LNCaP clone FGC (cell line): ENCODE data around the gene PRR16.

Experiments
- DNase-seq: peaks from one replicate; pipeline ENCODE4 v3.0.0-alpha.2; 2011; ENCODE audit warnings: low read depth
- H3K4me3 ChIP-seq: 2 replicates; pipeline ENCODE4 v1.5.1; 2011; ENCODE audit warnings: mild to moderate bottlenecking, low read depth, low read length, control low read depth
- CTCF ChIP-seq: IDR thresholded peaks from 2 replicates; pipeline ENCODE4 v1.5.1; 2012; ENCODE audit warnings: mild to moderate bottlenecking; ENCODE audit not compliant: control insufficient read depth, insufficient read depth; ENCODE audit errors: extremely low read depth

The PRR16 gene

GRCh38 chr5:120550358-120550757 lies 86.3 kb downstream of the PRR16 start:
- no peak for TF ChIP-seq CTCF
- DNase-seq = no peak
- no peak overlapping the region for H3K4me3 ChIP-seq

- no peak for TF ChIP-seq CTCF
- H3K4me3 ChIP-seq = no peak overlapping the region
- DNase-seq = no peak
These were observed 88.5 kb downstream of the PRR16 start for GRCh38 chr5:120552638-120553037.

GRCh38 chr5:120555345-120555744 lies 91.2 kb downstream of the PRR16 start:
- TF ChIP-seq CTCF = no peak
- DNase-seq = no peak
- H3K4me3 ChIP-seq = no peak overlapping the region

GRCh38 chr5:120564013-120564412 lies 99.9 kb downstream of the PRR16 start:
- no peak for DNase-seq
- no peak overlapping the region for H3K4me3 ChIP-seq
- TF ChIP-seq CTCF = no peak

- TF ChIP-seq CTCF = no peak
- no peak for DNase-seq
- H3K4me3 ChIP-seq = no peak overlapping the region
These were observed 103.0 kb downstream of the PRR16 start for GRCh38 chr5:120567066-120567465.

GRCh38 chr5:120567921-120568320 lies 103.8 kb downstream of the PRR16 start:
- H3K4me3 ChIP-seq = no peak overlapping the region
- TF ChIP-seq CTCF = no peak
- no peak for DNase-seq

- DNase-seq = no peak
These were observed 104.6 kb downstream of the PRR16 start for GRCh38 chr5:120568711-120569110.

More at GRCh38 chr5:120568711-120569110, 104.6 kb downstream of the PRR16 start:
- TF ChIP-seq CTCF = no peak
- H3K4me3 ChIP-seq = no peak overlapping the region
